LNCaP clone FGC (cell line): Measurements from ENCODE around the gene ICAM3.

Experiments
- DNase-seq: peaks from one replicate; pipeline ENCODE4 v3.0.0-alpha.2; 2011; ENCODE audit warnings: low read depth
- H3K4me3 ChIP-seq: 2 replicates; pipeline ENCODE4 v1.5.1; 2011; ENCODE audit warnings: mild to moderate bottlenecking, low read depth, low read length, control low read depth
- TF ChIP-seq, protein P1 (sequence below): IDR thresholded peaks from 2 replicates; pipeline ENCODE4 v1.5.1; 2012; ENCODE audit warnings: mild to moderate bottlenecking; ENCODE audit not compliant: control insufficient read depth, insufficient read depth; ENCODE audit errors: extremely low read depth

ICAM3 gene

DNA sequence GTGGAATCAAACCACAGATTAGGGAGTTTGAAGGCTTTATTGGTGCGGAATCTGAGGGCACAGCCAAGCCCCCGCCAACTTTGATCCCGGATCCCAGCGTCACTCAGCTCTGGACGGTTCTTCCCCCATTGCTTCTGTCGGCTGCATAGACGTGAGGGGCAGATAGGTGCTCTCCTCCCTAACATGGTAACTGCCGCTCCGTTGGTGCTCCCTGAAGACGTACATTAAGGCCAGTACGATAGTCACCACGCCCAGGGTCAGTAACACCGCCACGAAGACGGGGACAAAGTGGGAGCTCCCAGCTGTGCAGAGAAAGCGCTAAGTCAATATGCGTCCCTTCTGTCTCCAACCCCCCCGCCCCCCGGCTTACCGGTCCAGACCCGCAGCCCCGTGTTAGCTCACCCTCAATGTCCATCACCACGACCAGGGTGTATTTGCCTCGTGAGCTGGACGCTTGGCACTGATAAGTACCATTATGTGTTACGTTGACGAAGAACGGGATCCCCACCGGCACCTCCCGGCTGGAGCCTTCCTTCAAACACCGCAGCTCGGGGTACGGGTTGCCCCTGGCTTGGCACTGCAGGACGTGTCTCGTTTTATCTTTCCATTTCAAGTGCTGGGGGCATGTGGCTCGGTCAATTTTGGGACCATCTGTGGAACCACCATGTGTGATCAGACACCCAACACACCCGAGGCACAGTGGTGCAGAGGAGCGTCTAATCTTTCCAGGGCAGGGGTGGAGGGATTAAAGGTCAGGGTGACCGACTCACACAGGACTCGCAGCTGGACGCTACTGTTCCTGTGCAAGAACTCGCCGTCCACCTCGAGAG is 5.5 kb downstream of the ICAM3 start:
- TF ChIP-seq, protein P1, sequence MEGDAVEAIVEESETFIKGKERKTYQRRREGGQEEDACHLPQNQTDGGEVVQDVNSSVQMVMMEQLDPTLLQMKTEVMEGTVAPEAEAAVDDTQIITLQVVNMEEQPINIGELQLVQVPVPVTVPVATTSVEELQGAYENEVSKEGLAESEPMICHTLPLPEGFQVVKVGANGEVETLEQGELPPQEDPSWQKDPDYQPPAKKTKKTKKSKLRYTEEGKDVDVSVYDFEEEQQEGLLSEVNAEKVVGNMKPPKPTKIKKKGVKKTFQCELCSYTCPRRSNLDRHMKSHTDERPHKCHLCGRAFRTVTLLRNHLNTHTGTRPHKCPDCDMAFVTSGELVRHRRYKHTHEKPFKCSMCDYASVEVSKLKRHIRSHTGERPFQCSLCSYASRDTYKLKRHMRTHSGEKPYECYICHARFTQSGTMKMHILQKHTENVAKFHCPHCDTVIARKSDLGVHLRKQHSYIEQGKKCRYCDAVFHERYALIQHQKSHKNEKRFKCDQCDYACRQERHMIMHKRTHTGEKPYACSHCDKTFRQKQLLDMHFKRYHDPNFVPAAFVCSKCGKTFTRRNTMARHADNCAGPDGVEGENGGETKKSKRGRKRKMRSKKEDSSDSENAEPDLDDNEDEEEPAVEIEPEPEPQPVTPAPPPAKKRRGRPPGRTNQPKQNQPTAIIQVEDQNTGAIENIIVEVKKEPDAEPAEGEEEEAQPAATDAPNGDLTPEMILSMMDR = no peak
- DNase-seq = no peak
- H3K4me3 ChIP-seq = peak overlapping the region; percentile 91

- peak within 1 kb of the TSS; percentile 91 for H3K4me3 ChIP-seq
- peak; percentile 90 for DNase-seq
- TF ChIP-seq, protein P1 = no peak
Observed at GRCh38 chr19:10332965-10333757, 6.3 kb downstream of the ICAM3 start, which contains the start of gene RAVER1. Gene RAVER1 (minus strand): TSS chr19:10333529. CDS start chr19:10333507, 22 bp downstream.

- DNase-seq = no peak
- TF ChIP-seq, protein P1 = no peak
- peak overlapping the region; percentile 91 for H3K4me3 ChIP-seq
Observed at GRCh38 chr19:10332158-10332964, 7.1 kb downstream of the ICAM3 start.

- DNase-seq = no peak
- TF ChIP-seq, protein P1 = no peak
- H3K4me3 ChIP-seq = no peak overlapping the region
Observed at GRCh38 chr19:10329555-10329954, 9.9 kb downstream of the ICAM3 start.

DNA sequence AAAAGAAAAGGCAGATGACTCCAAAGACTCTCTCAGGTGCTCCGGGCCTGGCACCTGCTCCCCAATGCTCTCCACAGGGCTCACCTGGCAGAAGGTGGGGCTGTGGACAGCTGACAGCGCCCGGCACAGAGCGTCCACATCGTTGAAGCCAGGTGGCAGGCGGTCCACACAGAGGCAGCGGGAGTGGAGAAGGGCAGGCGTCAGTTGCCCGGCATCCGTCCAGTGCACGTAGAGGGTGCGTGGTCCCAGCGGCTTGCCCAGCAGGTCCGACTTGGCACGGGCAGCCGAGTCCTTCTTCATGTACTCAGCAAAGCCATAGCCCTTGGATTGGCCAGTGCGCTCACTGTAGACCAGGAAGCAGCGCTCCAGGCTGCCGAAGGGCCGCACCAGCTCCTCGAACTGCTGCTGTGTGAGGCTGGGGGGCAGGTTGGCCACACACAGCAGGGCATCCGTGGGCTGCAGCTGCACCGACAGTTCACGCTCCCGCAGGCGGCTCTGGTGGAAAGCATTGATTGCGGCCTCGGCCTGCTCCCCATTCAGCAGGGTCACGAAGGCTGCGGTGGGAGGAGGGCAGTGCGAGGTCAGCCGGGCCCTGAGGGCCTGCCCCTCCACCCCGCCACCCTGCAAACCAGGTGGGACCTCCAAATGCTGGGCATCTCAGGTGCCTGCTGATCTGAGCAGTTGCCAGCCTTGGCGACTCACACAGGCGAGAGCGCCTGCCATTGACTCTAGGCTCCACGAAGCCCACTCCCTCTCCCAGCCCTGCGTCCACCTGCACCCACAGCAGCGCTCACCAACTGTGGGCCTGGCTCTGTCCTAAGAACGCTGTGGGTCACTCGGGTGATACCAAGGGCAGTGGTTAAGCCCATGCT is 10.6 kb downstream of the ICAM3 start:
- H3K4me3 ChIP-seq = no peak overlapping the region
- no peak for DNase-seq
- TF ChIP-seq, protein P1 = no peak

DNA sequence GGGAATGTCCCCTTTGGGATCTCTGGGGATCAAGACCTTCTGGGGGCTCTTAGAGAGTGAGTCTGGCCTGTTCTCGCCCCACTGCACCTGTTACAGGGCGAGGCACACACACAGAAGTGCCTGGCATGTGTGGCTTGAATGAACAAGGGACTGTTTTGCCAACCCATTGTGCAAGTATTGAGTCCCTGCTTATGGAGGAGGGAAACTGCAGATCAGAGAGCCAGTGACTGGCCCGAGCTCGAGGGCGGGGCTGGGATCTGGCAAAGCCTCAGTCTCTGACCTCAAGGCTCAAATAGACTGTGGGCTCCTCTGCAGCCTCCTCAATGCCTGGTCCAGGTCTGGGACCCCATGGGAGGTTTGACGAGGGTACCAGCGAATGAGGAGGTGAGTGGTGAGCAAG is 11.6 kb downstream of the ICAM3 start:
- TF ChIP-seq, protein P1 = no peak
- no peak for DNase-seq
- H3K4me3 ChIP-seq = no peak overlapping the region
